ENCODE measurements around the gene SLC1A7. TPM values are rescaled to one million over a fixed set of nuclear protein-coding genes. Genes with fewer than 3 reads are reported as not detected.

The SLC1A7 gene
- total and polyA plus RNA-seq, 2 experiments from 2014 or later = not detected

DNA sequence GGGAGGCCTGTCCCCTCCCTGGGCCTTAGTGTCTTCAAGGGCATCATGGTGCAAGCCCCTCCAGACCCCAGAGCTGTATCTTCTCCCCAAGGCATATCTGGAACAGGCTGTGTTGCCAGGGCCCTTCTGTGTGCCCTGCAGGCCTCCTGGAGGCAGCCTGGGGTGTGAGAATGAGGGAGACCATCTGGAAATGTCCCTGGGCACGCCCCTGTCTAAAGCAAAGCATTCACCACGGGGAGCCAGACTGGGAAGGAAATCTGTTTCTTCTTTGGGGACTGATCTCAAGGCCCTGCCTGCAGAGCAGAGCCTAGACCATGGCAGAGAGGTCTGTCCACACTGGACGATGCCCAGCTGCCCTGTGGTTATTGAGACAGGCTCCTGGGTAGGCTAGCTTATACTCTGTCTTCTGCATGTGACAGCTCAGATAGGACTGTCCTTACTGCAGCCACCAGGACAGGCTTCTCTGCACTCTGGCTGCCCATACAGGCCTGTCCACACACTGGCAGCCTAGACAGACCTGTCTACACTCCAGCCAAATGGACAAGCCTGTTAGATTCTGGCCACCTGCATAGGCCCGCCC is 55.9 kb downstream of the SLC1A7 start (continued):
- TF ChIP-seq, protein P1, sequence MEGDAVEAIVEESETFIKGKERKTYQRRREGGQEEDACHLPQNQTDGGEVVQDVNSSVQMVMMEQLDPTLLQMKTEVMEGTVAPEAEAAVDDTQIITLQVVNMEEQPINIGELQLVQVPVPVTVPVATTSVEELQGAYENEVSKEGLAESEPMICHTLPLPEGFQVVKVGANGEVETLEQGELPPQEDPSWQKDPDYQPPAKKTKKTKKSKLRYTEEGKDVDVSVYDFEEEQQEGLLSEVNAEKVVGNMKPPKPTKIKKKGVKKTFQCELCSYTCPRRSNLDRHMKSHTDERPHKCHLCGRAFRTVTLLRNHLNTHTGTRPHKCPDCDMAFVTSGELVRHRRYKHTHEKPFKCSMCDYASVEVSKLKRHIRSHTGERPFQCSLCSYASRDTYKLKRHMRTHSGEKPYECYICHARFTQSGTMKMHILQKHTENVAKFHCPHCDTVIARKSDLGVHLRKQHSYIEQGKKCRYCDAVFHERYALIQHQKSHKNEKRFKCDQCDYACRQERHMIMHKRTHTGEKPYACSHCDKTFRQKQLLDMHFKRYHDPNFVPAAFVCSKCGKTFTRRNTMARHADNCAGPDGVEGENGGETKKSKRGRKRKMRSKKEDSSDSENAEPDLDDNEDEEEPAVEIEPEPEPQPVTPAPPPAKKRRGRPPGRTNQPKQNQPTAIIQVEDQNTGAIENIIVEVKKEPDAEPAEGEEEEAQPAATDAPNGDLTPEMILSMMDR (conservative IDR thresholded peaks at IDR 0.05; ENCODE audit: low read depth in 2 of 2) = no peak
- no peak for TF ChIP-seq STAT1 (IDR thresholded peaks at IDR 0.05; ENCODE audit: unreplicated experiment)

DNA sequence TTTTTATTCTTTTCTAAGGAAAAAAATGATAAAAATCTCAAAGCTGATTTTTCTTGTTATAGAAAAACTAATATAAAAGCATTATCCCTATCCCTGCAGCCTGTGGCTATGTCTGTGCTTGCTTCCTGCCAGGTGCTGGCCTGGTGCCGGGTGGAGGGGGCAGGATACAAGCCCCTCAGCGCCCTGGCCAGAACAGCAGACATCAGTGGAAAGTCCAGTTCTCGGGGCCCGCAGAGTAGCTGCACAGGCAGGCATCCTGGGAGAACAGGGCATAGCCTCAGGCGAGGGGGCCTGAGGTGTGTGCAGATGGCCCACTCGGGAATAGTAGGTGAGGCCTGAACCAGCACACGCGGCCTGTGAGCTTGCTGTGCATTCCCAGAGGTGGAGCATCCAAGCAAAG is 57.0 kb downstream of the SLC1A7 start:
- no peak overlapping the region for H2AFZ ChIP-seq
- H3K4me3 Mint-ChIP-seq = no peak overlapping the region
- H3K4me1 Mint-ChIP-seq = peaks cover 22% of the 10 kb centered on the region
- H3K27me3 Mint-ChIP-seq (ENCODE audit: insufficient read depth, low read depth, poor library complexity) = peaks cover 25% of the 10 kb centered on the region
- no peaks in the 10 kb centered on the region for H3K4me1 ChIP-seq (ENCODE audit: insufficient read depth)
- H3K36me3 ChIP-seq (ENCODE audit: insufficient read depth) = no peaks in the 10 kb centered on the region
- no peak overlapping the region for H3K27ac ChIP-seq (ENCODE audit: low read depth)
- no peaks in the 10 kb centered on the region for H3K79me2 ChIP-seq (replicated peaks; ENCODE audit: insufficient read depth)
- H3F3A ChIP-seq (replicated peaks; ENCODE audit: low read depth) = no peaks in the 10 kb centered on the region; the same call in 1 of the 2 replicates
- no peaks in the 10 kb centered on the region for H3K9me2 ChIP-seq (ENCODE audit: insufficient read depth)
- H3K4me3 ChIP-seq = no peak overlapping the region
- no peaks in the 10 kb centered on the region for H3K36me3 Mint-ChIP-seq (ENCODE audit: low read depth)
- H4K20me1 ChIP-seq (replicated peaks; ENCODE audit: insufficient read depth) = no peaks in the 10 kb centered on the region
- no peaks in the 10 kb centered on the region for H3K9me3 Mint-ChIP-seq
- H3K27ac Mint-ChIP-seq = no peak overlapping the region
- DNase-seq (ENCODE audit: low spot score) = no peak
- no peak overlapping the region for H3K4me2 ChIP-seq
- TF ChIP-seq EZH2phosphoT487 (IDR thresholded peaks at IDR 0.05; ENCODE audit: unreplicated experiment) (no peak), ZNF114 (CRISPR knock-in tag; IDR thresholded peaks at IDR 0.05) (no peak), JUNB (IDR thresholded peaks at IDR 0.05; ENCODE audit: unreplicated experiment) (no peak), EZH2 (IDR thresholded peaks at IDR 0.05; ENCODE audit: low read depth, unreplicated experiment) (no peak), NANOG (IDR thresholded peaks at IDR 0.05; ENCODE audit: borderline replicate concordance) (no peak), ZNF331 (CRISPR knock-in tag; IDR thresholded peaks at IDR 0.05; ENCODE audit: low read depth) (no peak)
- TF ChIP-seq, protein P2, sequence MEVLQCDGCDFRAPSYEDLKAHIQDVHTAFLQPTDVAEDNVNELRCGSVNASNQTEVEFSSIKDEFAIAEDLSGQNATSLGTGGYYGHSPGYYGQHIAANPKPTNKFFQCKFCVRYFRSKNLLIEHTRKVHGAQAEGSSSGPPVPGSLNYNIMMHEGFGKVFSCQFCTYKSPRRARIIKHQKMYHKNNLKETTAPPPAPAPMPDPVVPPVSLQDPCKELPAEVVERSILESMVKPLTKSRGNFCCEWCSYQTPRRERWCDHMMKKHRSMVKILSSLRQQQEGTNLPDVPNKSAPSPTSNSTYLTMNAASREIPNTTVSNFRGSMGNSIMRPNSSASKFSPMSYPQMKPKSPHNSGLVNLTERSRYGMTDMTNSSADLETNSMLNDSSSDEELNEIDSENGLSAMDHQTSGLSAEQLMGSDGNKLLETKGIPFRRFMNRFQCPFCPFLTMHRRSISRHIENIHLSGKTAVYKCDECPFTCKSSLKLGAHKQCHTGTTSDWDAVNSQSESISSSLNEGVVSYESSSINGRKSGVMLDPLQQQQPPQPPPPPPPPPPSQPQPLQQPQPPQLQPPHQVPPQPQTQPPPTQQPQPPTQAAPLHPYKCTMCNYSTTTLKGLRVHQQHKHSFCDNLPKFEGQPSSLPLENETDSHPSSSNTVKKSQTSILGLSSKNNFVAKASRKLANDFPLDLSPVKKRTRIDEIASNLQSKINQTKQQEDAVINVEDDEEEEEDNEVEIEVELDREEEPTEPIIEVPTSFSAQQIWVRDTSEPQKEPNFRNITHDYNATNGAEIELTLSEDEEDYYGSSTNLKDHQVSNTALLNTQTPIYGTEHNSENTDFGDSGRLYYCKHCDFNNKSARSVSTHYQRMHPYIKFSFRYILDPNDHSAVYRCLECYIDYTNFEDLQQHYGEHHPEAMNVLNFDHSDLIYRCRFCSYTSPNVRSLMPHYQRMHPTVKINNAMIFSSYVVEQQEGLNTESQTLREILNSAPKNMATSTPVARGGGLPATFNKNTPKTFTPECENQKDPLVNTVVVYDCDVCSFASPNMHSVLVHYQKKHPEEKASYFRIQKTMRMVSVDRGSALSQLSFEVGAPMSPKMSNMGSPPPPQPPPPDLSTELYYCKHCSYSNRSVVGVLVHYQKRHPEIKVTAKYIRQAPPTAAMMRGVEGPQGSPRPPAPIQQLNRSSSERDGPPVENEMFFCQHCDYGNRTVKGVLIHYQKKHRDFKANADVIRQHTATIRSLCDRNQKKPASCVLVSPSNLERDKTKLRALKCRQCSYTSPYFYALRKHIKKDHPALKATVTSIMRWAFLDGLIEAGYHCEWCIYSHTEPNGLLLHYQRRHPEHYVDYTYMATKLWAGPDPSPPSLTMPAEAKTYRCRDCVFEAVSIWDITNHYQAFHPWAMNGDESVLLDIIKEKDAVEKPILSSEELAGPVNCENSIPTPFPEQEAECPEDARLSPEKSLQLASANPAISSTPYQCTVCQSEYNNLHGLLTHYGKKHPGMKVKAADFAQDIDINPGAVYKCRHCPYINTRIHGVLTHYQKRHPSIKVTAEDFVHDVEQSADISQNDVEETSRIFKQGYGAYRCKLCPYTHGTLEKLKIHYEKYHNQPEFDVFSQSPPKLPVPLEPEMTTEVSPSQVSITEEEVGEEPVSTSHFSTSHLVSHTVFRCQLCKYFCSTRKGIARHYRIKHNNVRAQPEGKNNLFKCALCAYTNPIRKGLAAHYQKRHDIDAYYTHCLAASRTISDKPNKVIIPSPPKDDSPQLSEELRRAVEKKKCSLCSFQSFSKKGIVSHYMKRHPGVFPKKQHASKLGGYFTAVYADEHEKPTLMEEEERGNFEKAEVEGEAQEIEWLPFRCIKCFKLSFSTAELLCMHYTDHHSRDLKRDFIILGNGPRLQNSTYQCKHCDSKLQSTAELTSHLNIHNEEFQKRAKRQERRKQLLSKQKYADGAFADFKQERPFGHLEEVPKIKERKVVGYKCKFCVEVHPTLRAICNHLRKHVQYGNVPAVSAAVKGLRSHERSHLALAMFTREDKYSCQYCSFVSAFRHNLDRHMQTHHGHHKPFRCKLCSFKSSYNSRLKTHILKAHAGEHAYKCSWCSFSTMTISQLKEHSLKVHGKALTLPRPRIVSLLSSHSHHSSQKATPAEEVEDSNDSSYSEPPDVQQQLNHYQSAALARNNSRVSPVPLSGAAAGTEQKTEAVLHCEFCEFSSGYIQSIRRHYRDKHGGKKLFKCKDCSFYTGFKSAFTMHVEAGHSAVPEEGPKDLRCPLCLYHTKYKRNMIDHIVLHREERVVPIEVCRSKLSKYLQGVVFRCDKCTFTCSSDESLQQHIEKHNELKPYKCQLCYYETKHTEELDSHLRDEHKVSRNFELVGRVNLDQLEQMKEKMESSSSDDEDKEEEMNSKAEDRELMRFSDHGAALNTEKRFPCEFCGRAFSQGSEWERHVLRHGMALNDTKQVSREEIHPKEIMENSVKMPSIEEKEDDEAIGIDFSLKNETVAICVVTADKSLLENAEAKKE (CRISPR knock-in tag; IDR thresholded peaks at IDR 0.05) = no peak
- TF ChIP-seq, protein P3, sequence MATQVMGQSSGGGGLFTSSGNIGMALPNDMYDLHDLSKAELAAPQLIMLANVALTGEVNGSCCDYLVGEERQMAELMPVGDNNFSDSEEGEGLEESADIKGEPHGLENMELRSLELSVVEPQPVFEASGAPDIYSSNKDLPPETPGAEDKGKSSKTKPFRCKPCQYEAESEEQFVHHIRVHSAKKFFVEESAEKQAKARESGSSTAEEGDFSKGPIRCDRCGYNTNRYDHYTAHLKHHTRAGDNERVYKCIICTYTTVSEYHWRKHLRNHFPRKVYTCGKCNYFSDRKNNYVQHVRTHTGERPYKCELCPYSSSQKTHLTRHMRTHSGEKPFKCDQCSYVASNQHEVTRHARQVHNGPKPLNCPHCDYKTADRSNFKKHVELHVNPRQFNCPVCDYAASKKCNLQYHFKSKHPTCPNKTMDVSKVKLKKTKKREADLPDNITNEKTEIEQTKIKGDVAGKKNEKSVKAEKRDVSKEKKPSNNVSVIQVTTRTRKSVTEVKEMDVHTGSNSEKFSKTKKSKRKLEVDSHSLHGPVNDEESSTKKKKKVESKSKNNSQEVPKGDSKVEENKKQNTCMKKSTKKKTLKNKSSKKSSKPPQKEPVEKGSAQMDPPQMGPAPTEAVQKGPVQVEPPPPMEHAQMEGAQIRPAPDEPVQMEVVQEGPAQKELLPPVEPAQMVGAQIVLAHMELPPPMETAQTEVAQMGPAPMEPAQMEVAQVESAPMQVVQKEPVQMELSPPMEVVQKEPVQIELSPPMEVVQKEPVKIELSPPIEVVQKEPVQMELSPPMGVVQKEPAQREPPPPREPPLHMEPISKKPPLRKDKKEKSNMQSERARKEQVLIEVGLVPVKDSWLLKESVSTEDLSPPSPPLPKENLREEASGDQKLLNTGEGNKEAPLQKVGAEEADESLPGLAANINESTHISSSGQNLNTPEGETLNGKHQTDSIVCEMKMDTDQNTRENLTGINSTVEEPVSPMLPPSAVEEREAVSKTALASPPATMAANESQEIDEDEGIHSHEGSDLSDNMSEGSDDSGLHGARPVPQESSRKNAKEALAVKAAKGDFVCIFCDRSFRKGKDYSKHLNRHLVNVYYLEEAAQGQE (IDR thresholded peaks at IDR 0.05; ENCODE audit: unreplicated experiment) = no peak
- TF ChIP-seq, protein P1 (conservative IDR thresholded peaks at IDR 0.05; ENCODE audit: low read depth in 2 of 2) = no peak
- H3K27me3 ChIP-seq (ENCODE audit: insufficient read depth) = no peaks in the 10 kb centered on the region
- no peak for ATAC-seq
